HG02970 (cell line): ENCODE measurements around the gene PREP.
"Not testable (repeated sequence)": the region's sequence is repeated elsewhere in the genome, so short reads cannot be mapped to it uniquely, and the experiment has no call there.

Source experiments
- ATAC-seq: cut with Tn5 transposase; IDR thresholded peaks from one replicate; pipeline ENCODE4 v1.9.1; 2021; ENCODE audit warnings: mild to moderate bottlenecking, moderate library complexity, moderate number of reproducible peaks; ENCODE audit not compliant: unreplicated experiment, low FRiP score

PREP gene

GRCh38 chr6:105278035-105278434 lies 124.8 kb downstream of the PREP start:
- no peak for ATAC-seq

GRCh38 chr6:105276374-105276773 lies 126.5 kb downstream of the PREP start:
- no peak for ATAC-seq

DNA sequence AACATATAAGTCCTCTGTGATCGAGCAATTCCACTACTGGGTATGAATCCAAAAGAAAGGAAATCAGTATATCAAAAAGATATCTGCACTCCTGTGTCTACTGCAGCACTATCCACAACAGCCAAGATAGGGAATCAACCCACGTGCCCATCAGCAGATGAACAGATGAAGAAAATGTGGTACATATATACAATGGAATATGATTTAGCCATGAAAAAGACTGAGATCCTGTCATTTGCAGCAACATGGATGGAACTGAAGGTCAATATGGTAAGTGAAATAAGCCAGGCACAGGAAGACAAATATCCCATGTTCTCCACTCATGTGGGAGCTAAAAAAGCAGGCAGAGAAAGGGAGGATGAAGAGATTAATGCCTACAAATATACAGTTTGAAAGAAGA lies 127.3 kb downstream of the PREP start:
- ATAC-seq: no peak

- ATAC-seq: no peak
Measured at GRCh38 chr6:105274678-105275077, 128.2 kb downstream of the PREP start.

- no peak for ATAC-seq
Measured at GRCh38 chr6:105273589-105273988, 129.3 kb downstream of the PREP start.

- ATAC-seq: no peak
Measured at GRCh38 chr6:105272786-105273185, 130.1 kb downstream of the PREP start.

- no peak for ATAC-seq
Measured at GRCh38 chr6:105270511-105270910, 132.4 kb downstream of the PREP start.

DNA sequence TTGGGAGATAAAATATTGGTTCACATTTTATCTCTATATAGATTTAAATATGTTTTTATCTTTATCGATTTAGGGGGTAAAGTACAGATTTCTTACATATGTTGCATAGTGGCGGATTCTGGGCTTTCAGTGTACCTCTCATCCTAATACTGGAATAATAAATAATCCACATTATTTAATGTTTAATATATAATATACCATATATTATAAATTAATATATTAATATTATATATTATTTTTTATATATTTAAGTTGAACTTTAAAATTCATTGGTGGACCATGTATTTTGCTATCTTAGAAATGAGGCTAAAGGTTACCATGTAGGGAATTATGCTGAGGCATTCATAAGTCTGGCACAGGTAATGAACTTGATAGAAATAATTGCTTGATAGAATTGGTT lies 133.5 kb downstream of the PREP start:
- no peak for ATAC-seq

GRCh38 chr6:105263685-105264610 lies 138.9 kb downstream of the PREP start:
- no peak for ATAC-seq

DNA sequence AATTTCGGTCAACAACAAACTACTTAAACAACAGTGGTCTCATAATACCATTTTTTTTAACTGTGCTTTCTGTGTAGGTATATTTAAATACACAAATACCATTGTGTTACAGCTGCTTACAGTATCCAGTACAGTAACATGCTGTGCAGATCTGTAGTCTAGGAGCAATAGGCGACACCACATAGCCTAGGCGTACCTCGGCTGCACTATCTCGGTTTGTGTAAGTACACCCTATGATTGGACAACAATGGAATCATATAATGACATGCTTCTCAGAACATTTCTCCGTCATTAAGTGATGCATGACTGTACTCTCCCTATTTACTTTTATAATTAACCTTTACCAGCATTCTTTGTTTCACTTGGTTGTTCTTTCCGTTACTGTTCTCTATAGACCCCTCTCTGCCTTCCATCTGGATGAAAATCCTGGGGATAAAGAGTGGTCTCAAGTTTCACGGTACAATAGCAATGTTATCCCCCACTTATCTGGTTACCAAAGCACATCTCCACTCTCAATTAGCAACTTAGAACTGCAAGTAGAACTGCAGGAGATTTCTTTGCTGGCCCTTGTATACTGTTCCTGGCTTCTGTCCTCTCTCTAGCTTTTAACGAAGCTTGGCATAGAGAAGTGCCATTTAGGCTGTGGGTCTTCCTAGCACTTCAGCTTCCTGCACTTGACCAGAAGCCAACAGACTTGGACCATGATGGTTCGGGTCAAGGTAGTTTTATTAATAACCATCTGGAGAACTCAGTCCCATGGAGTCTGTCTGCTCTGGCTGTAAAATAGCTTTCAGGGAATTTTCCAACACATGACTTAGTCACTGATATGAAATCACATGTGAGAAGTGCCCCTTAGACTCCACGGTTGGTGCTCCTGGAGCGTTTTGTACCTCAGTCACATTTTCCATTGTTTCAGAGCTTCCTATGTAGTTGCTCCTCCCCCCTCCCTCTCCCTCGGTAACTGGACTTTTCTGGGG lies 142.7 kb downstream of the PREP start:
- ATAC-seq: no peak

GRCh38 chr6:105258816-105259215 lies 144.1 kb downstream of the PREP start:
- ATAC-seq: no peak

DNA sequence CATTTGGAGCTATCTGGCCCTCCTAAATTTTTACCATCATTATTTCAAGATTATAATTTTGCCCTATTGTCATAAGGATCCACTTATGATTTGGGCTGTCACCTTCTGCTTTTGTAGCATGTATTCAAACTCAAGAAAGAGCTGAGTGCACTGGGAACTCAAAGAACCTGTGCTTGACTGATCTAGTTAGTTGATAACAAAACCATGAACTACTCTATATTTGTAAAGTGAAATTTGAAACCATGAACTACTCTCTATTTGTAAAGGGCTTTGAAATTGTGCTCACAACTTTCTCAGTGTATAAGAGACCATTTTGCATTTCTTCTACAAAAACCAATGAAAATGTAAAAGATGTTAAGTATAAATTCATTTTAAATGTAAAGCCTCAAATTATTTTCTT lies 145.5 kb downstream of the PREP start:
- no peak for ATAC-seq

DNA sequence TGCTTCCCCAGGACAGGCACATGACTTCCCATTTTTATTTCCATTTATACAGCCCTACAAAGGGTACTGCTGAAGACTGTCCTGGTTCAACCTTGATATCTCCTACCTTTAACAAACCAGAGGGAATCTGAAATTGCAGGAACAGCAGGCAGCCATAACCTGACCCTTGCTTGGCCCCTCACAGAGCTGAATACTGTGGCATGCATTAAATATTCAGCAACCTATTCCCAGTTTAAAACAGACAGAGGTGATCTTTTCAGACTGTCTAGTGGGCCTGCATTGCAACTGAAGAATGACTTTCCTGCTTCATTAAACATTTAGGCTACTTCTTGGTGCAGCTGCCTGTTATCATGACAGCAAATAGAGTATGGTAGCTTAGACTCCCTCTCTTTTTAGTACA lies 146.3 kb downstream of the PREP start:
- no peak for ATAC-seq

- no peak for ATAC-seq
Measured at GRCh38 chr6:105253787-105254186, 149.1 kb downstream of the PREP start.

DNA sequence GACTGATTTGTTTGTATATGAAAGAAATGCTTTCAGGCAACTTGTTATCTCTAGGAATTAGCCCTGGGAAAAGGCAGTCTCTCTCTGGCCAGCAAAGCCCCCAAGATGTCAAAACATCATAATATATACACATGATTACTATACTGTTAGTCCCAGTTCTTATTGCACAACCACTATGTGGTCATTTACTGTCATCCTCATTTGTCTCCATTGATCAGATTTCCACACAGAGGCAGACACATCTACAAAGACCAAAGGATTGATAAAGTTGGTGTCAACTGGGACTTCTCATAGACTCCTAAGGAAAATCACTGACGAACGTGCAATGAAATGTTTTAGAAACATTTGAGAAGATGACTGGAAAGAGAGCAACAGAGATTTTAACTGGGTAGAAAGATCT lies 151.2 kb downstream of the PREP start:
- no peak for ATAC-seq

DNA sequence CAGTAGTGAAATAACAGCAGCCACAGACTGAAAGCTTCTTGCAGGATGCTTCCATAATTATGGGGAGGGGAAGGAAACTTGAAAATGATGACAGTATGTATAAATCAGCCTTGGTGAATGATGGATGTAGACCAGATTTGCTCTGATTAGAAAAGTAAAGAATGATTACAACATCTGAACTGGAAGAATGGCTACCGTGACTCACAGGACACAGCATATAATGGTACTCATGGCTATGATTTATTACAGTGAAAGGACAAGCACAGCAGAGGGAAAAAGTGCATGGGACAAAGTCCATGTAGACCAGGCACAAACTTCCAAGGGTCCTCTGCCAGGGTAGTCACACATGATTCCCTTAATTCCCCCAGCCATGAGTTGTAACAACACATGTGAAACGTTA lies 152.3 kb downstream of the PREP start:
- no peak for ATAC-seq

DNA sequence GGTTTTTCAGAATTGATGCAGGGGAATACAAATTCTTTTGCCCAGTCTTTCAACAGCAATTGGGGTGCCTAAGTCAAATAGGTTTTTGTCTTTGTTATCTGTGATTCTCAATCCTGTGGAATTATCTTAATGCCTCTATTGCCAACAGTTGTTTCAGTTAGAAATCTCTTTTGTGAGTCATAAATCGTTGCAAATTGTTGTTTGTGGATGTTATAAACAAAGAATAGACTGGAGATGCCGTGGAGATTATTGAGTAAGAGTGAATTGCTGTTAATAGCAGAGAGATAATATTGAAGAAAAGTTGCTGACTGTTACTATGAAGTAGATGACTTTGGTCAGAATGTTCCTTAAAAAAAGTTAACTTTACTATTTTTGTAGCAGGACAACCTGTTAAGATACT lies 159.4 kb downstream of the PREP start:
- ATAC-seq: no peak

DNA sequence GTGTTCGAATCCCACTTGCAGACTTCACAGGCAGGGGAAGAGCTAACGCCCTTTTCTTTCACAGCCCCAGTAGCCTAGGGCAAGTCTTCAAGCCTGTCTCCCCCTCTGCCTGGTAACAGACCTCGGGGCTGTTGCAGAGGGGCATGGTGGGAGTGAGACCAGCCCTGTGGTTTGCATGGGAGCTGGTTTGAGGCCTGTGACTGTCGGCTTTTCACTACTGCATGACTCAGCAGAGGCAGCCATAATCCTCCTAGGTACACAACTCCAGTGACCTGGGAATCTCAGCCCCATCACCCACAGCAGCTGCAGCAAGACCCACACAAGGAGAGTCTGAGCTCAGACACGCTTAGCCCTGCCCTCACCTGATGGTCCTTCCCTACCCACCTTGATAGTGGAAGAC lies 167.7 kb downstream of the PREP start:
- ATAC-seq: no peak

DNA sequence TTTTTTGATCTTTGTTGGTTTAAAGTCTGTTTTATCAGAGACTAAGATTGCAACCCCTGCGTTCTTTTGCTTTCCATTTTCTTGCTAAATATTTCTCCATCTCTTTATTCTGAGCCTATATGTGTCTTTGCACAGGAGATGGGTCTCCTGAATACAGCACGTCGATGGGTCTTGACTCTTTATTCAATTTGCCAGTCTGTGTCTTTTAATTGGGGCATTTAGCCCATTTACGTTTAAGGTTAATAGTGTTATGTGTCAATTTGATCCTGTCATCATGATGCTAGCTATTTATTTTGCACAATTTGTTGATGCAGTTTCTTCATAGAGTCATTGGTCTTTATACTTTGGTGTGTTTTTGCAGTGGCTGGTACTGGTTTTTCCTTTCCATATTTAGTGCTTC lies 171.1 kb downstream of the PREP start:
- not testable (repeated sequence) for ATAC-seq
